ENCODE results near the gene LIX1L.

The LIX1L gene

GRCh38 chr1:145963265-145964019 is 5.6 kb upstream of the LIX1L start:
- no peak for DNase-seq (ENCODE audit: low spot score)

GRCh38 chr1:145962157-145963102 is 4.6 kb upstream of the LIX1L start:
- DNase-seq (ENCODE audit: low spot score) = no peak

GRCh38 chr1:145961425-145962156 is 3.8 kb upstream of the LIX1L start:
- DNase-seq (ENCODE audit: low spot score) = peak; percentile 51

GRCh38 chr1:145961109-145961424 is 3.2 kb upstream of the LIX1L start:
- DNase-seq (ENCODE audit: low spot score) = no peak

GRCh38 chr1:145960468-145961108 is 2.8 kb upstream of the LIX1L start:
- DNase-seq (ENCODE audit: low spot score) = peak; percentile 89

GRCh38 chr1:145959957-145960467 is 2.2 kb upstream of the LIX1L start:
- no peak for DNase-seq (ENCODE audit: low spot score)

- no peak for DNase-seq (ENCODE audit: low spot score)
Observed at GRCh38 chr1:145959333-145959732, 1.5 kb upstream of the LIX1L start.

GRCh38 chr1:145958734-145959133 is 917 bp upstream of the LIX1L start:
- no peak for DNase-seq (ENCODE audit: low spot score)

GRCh38 chr1:145956781-145957442 is 905 bp downstream of the LIX1L start:
- DNase-seq (ENCODE audit: low spot score) = no peak

GRCh38 chr1:145956361-145956760 is 1.5 kb downstream of the LIX1L start:
- DNase-seq (ENCODE audit: low spot score) = no peak

GRCh38 chr1:145955436-145955835 is 2.4 kb downstream of the LIX1L start:
- DNase-seq (ENCODE audit: low spot score) = no peak

GRCh38 chr1:145953861-145954260 is 4.0 kb downstream of the LIX1L start:
- DNase-seq (ENCODE audit: low spot score) = no peak

- no peak for DNase-seq (ENCODE audit: low spot score)
Observed at GRCh38 chr1:145952903-145953302, 4.9 kb downstream of the LIX1L start.

- no peak for DNase-seq (ENCODE audit: low spot score)
Observed at GRCh38 chr1:145951526-145951925, 6.3 kb downstream of the LIX1L start.

GRCh38 chr1:145949219-145949618 is 8.6 kb downstream of the LIX1L start:
- no peak for DNase-seq (ENCODE audit: low spot score)

GRCh38 chr1:145947551-145947950 is 10.3 kb downstream of the LIX1L start:
- no peak for DNase-seq (ENCODE audit: low spot score)

- DNase-seq (ENCODE audit: low spot score) = no peak
Observed at GRCh38 chr1:145946477-145946986, 11.3 kb downstream of the LIX1L start.

GRCh38 chr1:145944532-145944931 is 13.3 kb downstream of the LIX1L start:
- no peak for DNase-seq (ENCODE audit: low spot score)

- no peak for DNase-seq (ENCODE audit: low spot score)
Observed at GRCh38 chr1:145942871-145943270, 14.9 kb downstream of the LIX1L start.

GRCh38 chr1:145942405-145942804 is 15.4 kb downstream of the LIX1L start:
- no peak for DNase-seq (ENCODE audit: low spot score)

GRCh38 chr1:145937436-145937835 is 20.4 kb downstream of the LIX1L start:
- no peak for DNase-seq (ENCODE audit: low spot score)

Data from HuH-7.5 (cell line).